HepG2 (cell line): ENCODE measurements around the gene LCAT. TPM values are rescaled to one million over a fixed set of nuclear protein-coding genes. Genes with fewer than 3 reads are reported as not detected.
A peak's percentile ranks its signal among the peaks of the same experiment; 100 is the strongest.

Source experiments
- ATAC-seq: fragments of 200-7000 bp; cut with Tn5 transposase; 3 replicates; pipeline ENCODE4 v1.9.1; 2020; ENCODE audit warnings: mild to moderate bottlenecking, moderate library complexity
- BruUV-seq: library from RNA; stranded (reverse); fragments of 400-500 nt; replicated peaks from 2 replicates; lab custom pipeline; 2021; lab: Mats Ljungman, UMichigan
- CTCF ChIA-PET: fragments of 300-600 bp; formaldehyde crosslinking; extraction: SDS; loops from one replicate; lab custom pipeline; 2021; ENCODE audit warnings: low total read pairs, inconsistent platforms, low intra/inter-chr PET ratio; lab: Yijun Ruan, JAX
- POLR2A ChIA-PET: fragments of 350-600 bp; sonication (Branson Sonifier 250); formaldehyde crosslinking; loops from one replicate; lab custom pipeline; 2020; ENCODE audit warnings: antibody characterized with exemption, inconsistent platforms; lab: Yijun Ruan, JAX
- DNase-seq: peaks from one replicate; pipeline ENCODE4 v3.0.0-alpha.2; 2015; ENCODE audit warnings: low spot score
- FAIRE-seq: peaks from 3 replicates; lab custom pipeline; 2011; peaks lifted over from hg19 to GRCh38; lab: Jason Lieb, UNC
- H2AFZ ChIP-seq: one replicate; pipeline ENCODE4 v1.6.1; 2011; ENCODE audit warnings: low read length, inconsistent platforms
- H3K27ac ChIP-seq: fragments of 300-600 bp; 3 replicates; pipeline ENCODE4 v1.8.0; 2011; ENCODE audit warnings: mixed run types, mild to moderate bottlenecking, mixed read lengths, low read length, inconsistent platforms; ENCODE audit not compliant: insufficient read depth; ENCODE audit errors: extremely low read length
- H3K27me3 ChIP-seq, 2 experiments: fragments of 200-600 bp in 1 of 2; 2 replicates in 1 of 2; 3 replicates in 1 of 2; pipeline versions ENCODE4 v1.6.0 to v1.8.0; 2011; ENCODE audit warnings: low read length in 2 of 2, mild to moderate bottlenecking in 2 of 2, moderate library complexity in 2 of 2, inconsistent platforms in 1 of 2; ENCODE audit not compliant: insufficient read depth in 2 of 2, control insufficient read depth in 1 of 2
- H3K36me3 ChIP-seq, 2 experiments: fragments of 200-600 bp in 1 of 2; replicated peaks in 1 of 2; 2 replicates in 1 of 2; 3 replicates in 1 of 2; pipeline versions ENCODE4 v1.5.1 to v1.8.0; 2011; ENCODE audit warnings: low read length in 2 of 2, inconsistent platforms in 1 of 2; ENCODE audit not compliant: insufficient read depth in 2 of 2, control insufficient read depth in 1 of 2
- H3K4me1 ChIP-seq: 2 replicates; pipeline ENCODE4 v1.5.1; 2012; ENCODE audit warnings: low read length, inconsistent platforms; ENCODE audit not compliant: insufficient read depth
- H3K4me2 ChIP-seq: 2 replicates; pipeline ENCODE4 v1.6.0; 2011; ENCODE audit warnings: low read depth, low read length, inconsistent platforms
- H3K4me3 ChIP-seq, 3 experiments: fragments of 200-600 bp in 1 of 3; sonication (generic), shearing (Covaris generic) in 1 of 3; replicated peaks in 1 of 3; 2 replicates each; pipeline ENCODE4 v1.5.1; 2011 to 2016; ENCODE audit warnings: low read length in 3 of 3, inconsistent platforms in 2 of 3, low read depth in 2 of 3, mild to moderate bottlenecking in 2 of 3, control low read depth in 1 of 3, mixed read lengths in 1 of 3; ENCODE audit not compliant: insufficient read depth in 1 of 3
- H3K79me2 ChIP-seq: one replicate; pipeline ENCODE4 v1.6.1; 2011; ENCODE audit warnings: low read length, inconsistent platforms; ENCODE audit not compliant: insufficient read depth
- H3K9ac ChIP-seq: 2 replicates; pipeline ENCODE4 v1.6.0; 2011; ENCODE audit warnings: mild to moderate bottlenecking, low read depth, low read length, inconsistent platforms; ENCODE audit not compliant: insufficient read depth
- H3K9me3 ChIP-seq: 2 replicates; pipeline ENCODE4 v1.5.1; 2012; ENCODE audit warnings: mild to moderate bottlenecking, low read length
- H4K20me1 ChIP-seq: 2 replicates; pipeline ENCODE4 v1.6.0; 2011; ENCODE audit warnings: inconsistent platforms, mild to moderate bottlenecking, low read length, moderate library complexity; ENCODE audit not compliant: insufficient read depth
- ARID5B ChIP-seq: IDR thresholded peaks from 2 replicates; pipeline ENCODE4 v1.4.0; 2020; ENCODE audit warnings: mild to moderate bottlenecking, missing genetic modification reagents
- ARNT ChIP-seq: fragments of 450-650 bp; IDR thresholded peaks from 2 replicates; pipeline ENCODE4 v1.6.1; 2017
- ASH2L ChIP-seq: fragments of 300-600, 200-600 bp; sonication (generic); IDR thresholded peaks from 2 replicates; pipeline ENCODE4 v1.7.0; 2017; ENCODE audit warnings: low read depth, mild to moderate bottlenecking, moderate library complexity, mixed read lengths, low read length; ENCODE audit not compliant: insufficient read length
- CC2D1A ChIP-seq: sonication (generic); formaldehyde crosslinking; IDR thresholded peaks from 2 replicates; pipeline ENCODE4 v1.8.1; 2023; ENCODE audit warnings: mild to moderate bottlenecking, missing genetic modification reagents
- GATA4 ChIP-seq: sonication (generic); IDR thresholded peaks from 2 replicates; pipeline ENCODE4 v1.6.1; 2016; ENCODE audit warnings: antibody characterized with exemption, low read depth, borderline replicate concordance
- KDM1A ChIP-seq: IDR thresholded peaks from 2 replicates; pipeline ENCODE4 v1.6.1; 2016; ENCODE audit warnings: missing compliant biosample characterization
- SMC3 ChIP-seq: IDR thresholded peaks from 2 replicates; pipeline ENCODE4 v1.6.1; 2011; ENCODE audit warnings: low read length, improper control_type of control experiment
- SOX13 ChIP-seq, 3 experiments: fragments of 450-650 bp in 1 of 3; sonication (generic) in 1 of 3; formaldehyde crosslinking in 1 of 3; IDR thresholded peaks in 2 of 3; conservative IDR thresholded peaks in 1 of 3; 2 replicates each; pipeline versions ENCODE4 v1.5.0 to v1.6.1; 2016 to 2020; ENCODE audit warnings: antibody characterized with exemption in 1 of 3, mild to moderate bottlenecking in 1 of 3, missing compliant biosample characterization in 1 of 3, missing genetic modification reagents in 1 of 3, moderate library complexity in 1 of 3
- SP1 ChIP-seq, 2 experiments: fragments of 450-650 bp in 1 of 2; sonication (generic) in 1 of 2; formaldehyde crosslinking in 1 of 2; IDR thresholded peaks; 2 replicates each; pipeline versions ENCODE4 v1.4.0 to v1.6.1; 2016 to 2020; ENCODE audit warnings: missing genetic modification reagents in 1 of 2
- SP2 ChIP-seq: sonication (generic); formaldehyde crosslinking; IDR thresholded peaks from 2 replicates; pipeline ENCODE4 v1.5.1; 2020; ENCODE audit warnings: mild to moderate bottlenecking, missing genetic modification reagents
- TRIM24 ChIP-seq: sonication (generic); formaldehyde crosslinking; IDR thresholded peaks from 2 replicates; pipeline ENCODE4 v1.8.0; 2022; ENCODE audit warnings: mild to moderate bottlenecking, missing genetic modification reagents
- WIZ ChIP-seq: sonication (generic); formaldehyde crosslinking; IDR thresholded peaks from 2 replicates; pipeline ENCODE4 v1.5.1; 2020; ENCODE audit warnings: mild to moderate bottlenecking, missing genetic modification reagents
- ZFAT ChIP-seq: sonication (generic); formaldehyde crosslinking; conservative IDR thresholded peaks from 2 replicates; pipeline ENCODE4 v1.8.1; 2023; ENCODE audit warnings: missing genetic modification reagents, inconsistent platforms
- ZNF691 ChIP-seq: sonication (generic); formaldehyde crosslinking; IDR thresholded peaks from 2 replicates; pipeline ENCODE4 v1.4.0; 2020; ENCODE audit warnings: missing genetic modification reagents, low read depth, mild to moderate bottlenecking, borderline replicate concordance
- WGBS: methylation state at CpG from one replicate; pipeline ENCODE4 v1.1.6; 2017; ENCODE audit warnings: low lambda C conversion rate; 5-methylcytosine and 5-hydroxymethylcytosine counted together
- in situ Hi-C: cut with HindIII; loops from 2 replicates; pipeline ENCODE4 v1.10.0; 2017; ENCODE audit warnings: low pct_unique_long_range_greater_than_20kb; ENCODE audit not compliant: extremely low pct_ligation_motif_present
- intact Hi-C: fragments of 100-400 bp; cut with micrococcal nuclease; formaldehyde crosslinking; loops from one replicate; pipeline ENCODE4 v1.10.0; 2022; ENCODE audit not compliant: unreplicated experiment
- polyA plus RNA-seq, 8 experiments: library from polyadenylated mRNA; depleted of rRNA in 3 of 8; stranded (reverse) in 7 of 8; unstranded in 1 of 8; fragments of >200 nt; fragmentation: Illumina TruSeq in 4 of 8; extraction: Trizol in 4 of 8; gene quantifications; 2 replicates each; pipeline versions ENCODE4 v1.2.1 to v1.2.3, GENCODE V29; 2011 to 2016; ENCODE audit warnings: low read depth in 4 of 8, missing spikeins in 1 of 8, mixed read lengths in 1 of 8; ENCODE audit not compliant: insufficient read depth in 1 of 8
- total RNA-seq, 5 experiments: library from RNA; depleted of rRNA; stranded (reverse); fragments of >200 nt; fragmentation: Illumina TruSeq; extraction: Trizol; gene quantifications; 2 replicates each; pipeline ENCODE4 v1.2.3, GENCODE V29; 2016; ENCODE audit warnings: low read depth in 1 of 5

Gene LCAT
- total and polyA plus RNA-seq, 2 of the 13 experiments (the other 11 are each of a cell fraction or from before 2014, with no cell fraction given): 36.1 to 38.9 TPM

GRCh38 chr16:67910158-67910557, 33.8 kb downstream of the LCAT start:
- H3K79me2 ChIP-seq: no peaks in the 10 kb centered on the region
- H3K9me3 ChIP-seq: no peaks in the 10 kb centered on the region
- H3K27ac ChIP-seq: no peak overlapping the region
- in situ Hi-C loops: no loop called here
- 84% methylated on average over 2 of the region's 2 CpGs for WGBS
- BruUV-seq: no TSS peak
- H2AFZ ChIP-seq: no peak overlapping the region
- no peak overlapping the region for H3K4me2 ChIP-seq
- ChIA-PET CTCF (no interaction called here), POLR2A (no interaction called here)
- peaks cover 19% of the 10 kb centered on the region for H3K4me1 ChIP-seq
- H3K36me3 ChIP-seq: peaks cover 11 to 29% of the 10 kb centered on the region in 2 experiments
- TF ChIP-seq SP2: no peak
- TF ChIP-seq ARNT: no peak
- TF ChIP-seq SP1 (IDR thresholded peaks at IDR 0.05): no peak
- no peak for TF ChIP-seq SP1 (CRISPR knock-in tag; IDR thresholded peaks at IDR 0.05)
- TF ChIP-seq SOX13 (IDR thresholded peaks at IDR 0.05): no peak
- TF ChIP-seq SOX13 (CRISPR knock-in tag; conservative IDR thresholded peaks at IDR 0.05 in 1 of 2, IDR thresholded peaks at IDR 0.05 in 1 of 2): no peak
- no peak for TF ChIP-seq GATA4
- no peak for TF ChIP-seq KDM1A
- no peaks in the 10 kb centered on the region; the same call in 1 of the 2 replicates for H4K20me1 ChIP-seq
- intact Hi-C loops: no loop called here
- H3K9ac ChIP-seq: no peak overlapping the region
- ATAC-seq (no peak), FAIRE-seq (no peak), DNase-seq (no peak)
- H3K27me3 ChIP-seq: no peaks in the 10 kb centered on the region
- H3K4me3 ChIP-seq: no peak overlapping the region

- TSS peak; percentile 44 for BruUV-seq
- Histone ChIP-seq H3K36me3 (peaks cover 10 to 29% of the 10 kb centered on the region in 2 experiments), H4K20me1 (no peaks in the 10 kb centered on the region; the same call in 1 of the 2 replicates), H3K9me3 (no peaks in the 10 kb centered on the region), H3K4me3 (no peak overlapping the region), H3K4me1 (peaks cover 13% of the 10 kb centered on the region), H3K4me2 (no peak overlapping the region), H3K79me2 (no peaks in the 10 kb centered on the region), H2AFZ (no peak overlapping the region), H3K27me3 (no peaks in the 10 kb centered on the region), H3K27ac (no peak overlapping the region), H3K9ac (no peak overlapping the region)
- no peak for DNase-seq
- no peak for FAIRE-seq
- in situ Hi-C loops (no loop called here), intact Hi-C loops (no loop called here)
- WGBS: 98% methylated on average over 21 of the region's 36 CpGs
- no peak; the same call in 2 of the 3 replicates for ATAC-seq
- ChIA-PET CTCF (no interaction called here), POLR2A (interaction anchor here (0.6 kb wide), 1 partner anchor 93 kb away, joined by 3 read pairs; no protein-coding TSS in a partner anchor)
- TF ChIP-seq SMC3 (no peak), TRIM24 (no peak), WIZ (no peak), CC2D1A (CRISPR knock-in tag) (no peak), ARID5B (CRISPR knock-in tag) (no peak), ZNF691 (no peak), ZFAT (no peak), KDM1A (no peak), ASH2L (no peak)
Measured at GRCh38 chr16:67909056-67909742, 34.7 kb downstream of the LCAT start.
